Fibroblast of mammary gland (primary cell): ENCODE measurements around the gene CNGB1.
"Not testable (repeated sequence)": the region's sequence is repeated elsewhere in the genome, so short reads cannot be mapped to it uniquely, and the experiment has no call there.

ENCODE experiments used
- DNase-seq: peaks from one replicate; pipeline ENCODE4 v3.0.0-alpha.2; 2010; ENCODE audit warnings: low read depth
- H3K4me3 ChIP-seq: 2 replicates; pipeline ENCODE4 v1.5.1; 2011; ENCODE audit warnings: low read depth, mild to moderate bottlenecking, low read length, moderate library complexity; ENCODE audit not compliant: control insufficient read depth
- CTCF ChIP-seq: conservative IDR thresholded peaks from 2 replicates; pipeline ENCODE4 v1.5.1; 2011; ENCODE audit warnings: low read depth, low read length, inconsistent platforms; ENCODE audit not compliant: control insufficient read depth, insufficient read depth

The CNGB1 gene

DNA sequence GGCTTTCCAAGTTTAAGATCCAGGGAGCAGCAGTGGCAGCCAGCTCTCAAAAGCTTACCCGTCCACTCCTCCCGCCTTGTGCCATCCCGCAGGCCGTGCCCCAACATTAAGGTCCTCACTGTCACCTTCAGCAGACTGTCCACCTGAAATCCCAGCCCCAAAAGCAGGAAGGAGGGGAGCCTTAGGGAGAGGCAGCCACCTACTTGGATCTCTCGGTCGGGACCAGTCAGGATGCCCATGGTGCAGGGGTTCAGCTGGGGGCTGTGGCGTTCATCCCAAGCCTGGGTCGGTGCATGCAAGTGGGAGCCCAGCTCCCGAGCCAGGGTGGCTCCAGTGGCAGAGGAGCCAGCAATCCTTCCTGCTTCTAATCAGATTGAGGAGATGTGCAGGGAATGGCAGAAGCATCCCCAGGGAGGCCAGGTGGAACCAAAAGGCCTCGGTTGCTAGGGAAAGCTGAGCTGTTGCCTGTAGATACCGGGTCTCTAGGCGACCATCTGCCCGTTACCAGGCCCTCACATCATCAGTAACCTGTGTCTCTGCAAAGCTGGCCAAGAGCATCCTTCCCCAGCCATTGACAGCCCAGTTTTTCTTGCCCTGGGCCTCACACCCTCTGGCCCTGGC lies 24.6 kb downstream of the CNGB1 start:
- H3K4me3 ChIP-seq = no peak overlapping the region
- no peak for DNase-seq
- no peak for TF ChIP-seq CTCF

DNA sequence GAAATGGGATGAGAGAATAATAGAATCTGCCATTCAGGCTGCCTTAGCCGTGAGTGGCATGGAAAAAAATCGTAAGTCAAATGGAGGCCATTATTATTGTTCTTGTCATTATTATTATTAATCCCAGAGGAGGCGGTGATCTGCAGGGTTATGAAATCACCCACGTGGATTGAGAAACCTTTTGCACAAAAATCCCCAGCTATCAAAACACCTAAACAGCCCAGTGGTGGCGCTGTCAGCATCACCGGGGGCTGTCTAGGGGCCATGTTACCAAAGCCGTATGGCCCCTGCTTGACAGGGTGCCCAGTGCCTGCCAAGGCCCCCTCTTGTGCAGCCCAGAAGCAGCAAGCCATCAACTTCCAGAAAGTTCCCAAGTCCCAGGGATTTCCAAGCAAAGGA lies 25.2 kb downstream of the CNGB1 start:
- no peak for TF ChIP-seq CTCF
- H3K4me3 ChIP-seq = no peak overlapping the region
- no peak for DNase-seq

- H3K4me3 ChIP-seq = no peak overlapping the region
- DNase-seq = no peak
- no peak for TF ChIP-seq CTCF
Observed at GRCh38 chr16:57944970-57945739, 25.8 kb downstream of the CNGB1 start.

DNA sequence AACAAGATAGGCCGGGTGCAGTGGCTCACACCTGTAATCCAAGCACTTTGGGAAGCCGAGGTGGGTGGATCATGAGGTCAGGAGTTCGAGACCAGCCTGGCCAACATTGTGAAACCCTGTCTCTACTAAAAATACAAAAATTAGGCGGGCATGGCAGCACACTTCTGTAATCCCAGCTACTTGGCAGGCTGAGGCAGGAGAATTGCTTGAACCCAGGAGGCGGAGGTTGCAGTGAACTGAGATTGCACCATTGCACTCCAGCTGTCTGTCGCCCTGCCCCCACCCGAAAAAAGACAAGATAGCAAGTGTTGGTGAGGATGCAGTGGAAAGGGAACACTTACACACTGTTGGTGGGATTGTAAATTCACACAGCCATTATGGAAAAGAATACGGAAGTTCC lies 27.5 kb downstream of the CNGB1 start:
- not testable (repeated sequence) for DNase-seq, H3K4me3 ChIP-seq

DNA sequence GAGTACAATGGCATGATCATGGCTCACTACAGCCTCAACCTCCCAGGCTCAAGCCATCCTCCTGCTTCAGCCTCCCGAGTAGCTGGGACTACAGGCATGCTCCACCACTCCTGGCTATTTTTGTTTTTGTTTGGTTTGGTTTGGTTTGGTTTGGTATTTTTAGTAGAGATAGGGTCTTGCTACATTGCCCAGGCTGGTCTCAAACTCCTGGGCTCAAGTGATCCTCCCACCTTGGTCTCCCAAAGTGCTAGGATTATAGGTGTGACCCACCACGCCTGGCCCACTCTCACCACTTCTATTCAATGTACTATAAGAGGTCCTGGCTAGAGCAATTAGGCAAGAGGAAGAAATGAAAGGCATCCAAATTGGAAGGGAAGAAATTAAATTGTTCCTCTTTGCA lies 29.0 kb downstream of the CNGB1 start:
- not testable (repeated sequence) for H3K4me3 ChIP-seq, DNase-seq

DNA sequence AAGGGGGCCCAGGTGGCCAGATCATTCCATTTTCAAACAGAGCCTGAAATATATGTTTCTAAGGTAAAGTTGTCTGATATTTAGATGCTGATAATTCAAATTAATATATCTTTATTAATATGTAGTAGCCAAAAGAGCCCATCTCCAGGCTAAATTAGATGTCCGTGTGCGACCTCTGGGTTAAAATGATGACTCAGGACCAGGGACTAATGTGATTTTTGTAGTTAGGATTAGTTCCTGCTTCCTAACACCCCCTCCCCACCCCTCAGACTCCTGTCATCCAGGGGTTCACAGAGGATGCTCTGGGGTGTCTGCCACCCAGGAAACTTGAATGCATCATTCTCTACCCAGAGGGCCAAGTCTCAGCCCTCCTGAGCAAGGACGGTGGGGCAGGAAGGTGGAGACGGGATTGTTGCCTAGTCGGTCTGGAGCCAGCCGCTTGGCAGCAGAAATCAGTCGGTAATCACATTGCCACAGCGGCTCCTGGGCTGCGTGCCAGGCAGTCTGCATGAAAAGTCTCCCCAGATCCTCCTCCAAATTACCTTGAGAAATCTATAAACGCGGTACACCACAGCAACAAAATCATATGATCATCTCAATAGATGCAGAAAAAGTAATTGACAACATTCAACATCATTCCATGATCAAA lies 29.8 kb downstream of the CNGB1 start:
- peak; percentile 22 for DNase-seq
- TF ChIP-seq CTCF = no peak
- no peak overlapping the region for H3K4me3 ChIP-seq

- DNase-seq = no peak
- no peak for TF ChIP-seq CTCF
Observed at GRCh38 chr16:57940382-57940966, 30.5 kb downstream of the CNGB1 start.

GRCh38 chr16:57939872-57940224 lies 31.1 kb downstream of the CNGB1 start:
- DNase-seq = no peak
- no peak overlapping the region for H3K4me3 ChIP-seq
- TF ChIP-seq CTCF = no peak

More at GRCh38 chr16:57940382-57940966, 30.5 kb downstream of the CNGB1 start:
- no peak overlapping the region for H3K4me3 ChIP-seq
